Activated T-cell treated with anti-CD3 and anti-CD28 coated beads for 48 hours (primary cell): ENCODE measurements around the gene ZDHHC6.
"Not testable (repeated sequence)": the region's sequence is repeated elsewhere in the genome, so short reads cannot be mapped to it uniquely, and the experiment has no call there.

Experiments
- DNase-seq: peaks from one replicate; pipeline ENCODE4 v3.0.0-alpha.2; 2020; ENCODE audit warnings: low read depth

Gene ZDHHC6

DNA sequence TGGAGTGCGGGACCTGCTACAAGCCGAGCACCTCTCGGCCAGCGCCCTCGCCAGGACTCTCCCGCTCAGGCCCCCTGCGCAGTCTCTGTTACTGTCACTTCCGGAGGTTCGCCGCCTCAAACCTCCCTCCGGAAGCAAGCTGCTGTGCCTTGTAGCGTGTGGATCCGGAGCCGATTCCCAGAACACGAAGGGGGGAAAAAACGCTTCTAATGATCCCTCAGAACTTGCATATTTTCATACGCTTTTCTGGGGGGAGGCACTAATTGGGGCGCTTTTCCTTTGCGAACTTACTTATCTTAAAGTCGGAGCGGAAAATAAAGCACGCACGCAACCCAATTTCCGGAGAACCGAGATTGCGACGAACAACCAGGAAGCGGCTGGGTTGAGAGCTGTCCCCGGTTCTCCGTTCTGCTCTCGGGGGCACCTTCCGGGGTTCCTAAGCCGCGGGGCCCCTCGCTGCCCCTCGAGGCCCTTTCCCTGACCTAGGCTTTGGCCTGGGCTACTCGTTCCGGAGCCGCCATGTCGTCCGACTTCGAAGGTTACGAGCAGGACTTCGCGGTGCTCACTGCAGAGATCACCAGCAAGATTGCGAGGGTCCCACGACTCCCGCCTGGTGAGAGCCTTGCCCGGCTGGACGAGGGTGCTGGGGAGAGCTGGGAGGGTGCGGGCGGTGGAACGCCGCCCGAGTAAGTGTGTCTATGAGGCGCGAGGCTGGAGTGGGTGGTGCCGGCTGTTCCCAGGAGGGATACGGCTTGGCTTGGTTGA lies at the start of gene ZDHHC6, which contains the start of gene VTI1A:
Gene ZDHHC6 (minus strand): TSS at position 60 of the 765 bp plus-strand sequence. CDS start 1,478 bp downstream, outside the sequence.
Gene VTI1A (plus strand): TSS at position 361 of the 765 bp plus-strand sequence. CDS start 159 bp downstream, at position 520.
- DNase-seq, result peak; percentile 74

- no peak for DNase-seq
Measured at GRCh38 chr10:112492736-112493135, 46.0 kb upstream of the ZDHHC6 start.

- no peak for DNase-seq
Measured at GRCh38 chr10:112491144-112491543, 44.4 kb upstream of the ZDHHC6 start.

- no peak for DNase-seq
Measured at GRCh38 chr10:112490545-112490944, 43.8 kb upstream of the ZDHHC6 start.

GRCh38 chr10:112487964-112488363 lies 41.2 kb upstream of the ZDHHC6 start:
- DNase-seq, result no peak

DNA sequence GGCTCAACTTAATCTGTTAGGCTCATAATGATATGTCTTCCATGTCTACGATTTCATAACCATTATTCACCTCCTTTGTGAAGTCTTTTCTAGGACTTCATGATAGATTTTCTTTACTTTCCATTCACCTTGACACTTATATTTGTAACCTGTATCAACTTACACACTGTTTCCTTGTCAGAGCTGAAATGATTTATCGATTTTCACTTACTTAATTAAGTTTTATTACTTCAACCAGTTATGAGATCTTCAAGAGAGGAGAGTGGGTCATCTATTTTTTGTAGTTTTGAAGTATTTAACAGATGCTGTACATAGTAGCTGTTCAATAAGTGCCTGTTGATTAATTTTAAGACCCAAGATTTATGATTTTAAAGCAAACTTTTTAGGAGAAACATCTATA lies 37.7 kb upstream of the ZDHHC6 start:
- no peak for DNase-seq

DNA sequence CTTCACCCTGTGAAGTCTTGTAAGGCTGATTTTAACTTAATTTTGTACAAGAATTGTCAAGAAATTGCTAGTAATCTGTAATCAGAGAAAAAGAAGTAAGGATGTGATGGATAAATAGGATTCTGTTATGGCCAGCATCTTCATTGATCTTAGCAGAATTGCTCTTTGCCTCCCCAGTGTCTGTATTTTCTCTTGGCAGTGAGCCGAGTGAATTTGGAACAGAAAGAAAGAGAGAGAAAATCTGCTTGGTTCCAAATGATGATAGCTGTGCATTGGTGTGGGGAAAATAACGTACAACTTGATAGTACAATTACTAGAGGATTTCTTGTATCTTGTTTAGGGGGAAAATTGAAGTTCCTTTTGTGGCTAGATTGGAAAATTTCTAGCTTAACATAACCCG lies 34.9 kb upstream of the ZDHHC6 start:
- DNase-seq, result no peak

- no peak for DNase-seq
Measured at GRCh38 chr10:112475575-112476218, 29.0 kb upstream of the ZDHHC6 start.

DNA sequence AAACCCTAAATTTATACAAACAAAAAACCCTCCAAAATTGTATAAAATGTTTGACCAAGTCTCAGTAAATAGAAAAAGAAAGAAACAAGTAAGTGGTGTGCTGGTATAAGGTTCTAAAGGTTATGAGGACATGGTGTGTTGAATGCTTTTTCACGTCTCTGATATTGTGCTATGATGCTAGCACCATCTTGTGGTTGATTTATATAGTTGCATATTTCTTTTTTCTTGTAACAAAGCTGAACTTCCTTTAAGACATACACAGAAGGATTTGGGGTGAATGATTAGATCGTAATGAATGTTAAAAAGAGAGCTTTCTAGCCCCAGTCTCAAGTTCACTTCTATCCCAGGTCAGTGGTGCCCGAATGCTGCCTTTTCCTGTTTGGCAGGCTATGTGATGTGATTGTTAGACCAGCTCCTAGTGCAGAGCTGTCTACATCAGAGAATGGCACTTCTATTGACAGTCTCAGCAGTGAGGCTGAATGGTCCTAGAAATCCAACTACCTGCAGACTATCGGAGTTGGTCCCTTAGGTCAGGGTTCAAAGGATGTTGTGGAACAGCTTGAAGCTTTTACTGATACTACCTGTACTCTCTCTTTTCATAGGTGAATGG lies 25.3 kb upstream of the ZDHHC6 start:
- no peak for DNase-seq

DNA sequence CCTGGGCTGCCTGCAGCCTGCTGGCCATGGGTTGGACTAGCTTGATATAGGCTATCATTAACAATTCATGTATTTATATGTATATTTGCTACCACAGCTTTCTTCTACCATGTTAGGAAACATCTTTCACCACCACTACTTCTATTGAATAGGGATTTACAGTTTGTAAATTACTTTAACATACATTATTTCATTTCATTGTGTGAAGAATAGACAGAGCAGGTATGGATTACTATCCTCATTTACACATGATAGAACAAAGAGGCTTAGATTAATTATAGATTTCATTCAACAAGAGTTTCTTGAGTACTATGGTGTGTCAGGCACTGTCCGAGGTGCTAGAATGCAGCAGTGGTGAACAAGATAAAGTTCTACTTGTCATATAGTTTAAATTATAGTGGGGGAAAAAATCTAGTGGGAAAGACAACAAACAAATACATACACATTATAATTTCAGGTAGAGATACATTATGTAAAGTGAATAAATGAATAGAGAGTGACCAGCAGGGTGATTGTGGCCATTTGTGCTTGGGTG lies 20.9 kb upstream of the ZDHHC6 start:
- no peak for DNase-seq

- no peak for DNase-seq
Measured at GRCh38 chr10:112466802-112467201, 20.1 kb upstream of the ZDHHC6 start.

- DNase-seq, result no peak
Measured at GRCh38 chr10:112465299-112465883, 18.7 kb upstream of the ZDHHC6 start.

- DNase-seq, result not testable (repeated sequence)
Measured at GRCh38 chr10:112464074-112464473, 17.4 kb upstream of the ZDHHC6 start.

DNA sequence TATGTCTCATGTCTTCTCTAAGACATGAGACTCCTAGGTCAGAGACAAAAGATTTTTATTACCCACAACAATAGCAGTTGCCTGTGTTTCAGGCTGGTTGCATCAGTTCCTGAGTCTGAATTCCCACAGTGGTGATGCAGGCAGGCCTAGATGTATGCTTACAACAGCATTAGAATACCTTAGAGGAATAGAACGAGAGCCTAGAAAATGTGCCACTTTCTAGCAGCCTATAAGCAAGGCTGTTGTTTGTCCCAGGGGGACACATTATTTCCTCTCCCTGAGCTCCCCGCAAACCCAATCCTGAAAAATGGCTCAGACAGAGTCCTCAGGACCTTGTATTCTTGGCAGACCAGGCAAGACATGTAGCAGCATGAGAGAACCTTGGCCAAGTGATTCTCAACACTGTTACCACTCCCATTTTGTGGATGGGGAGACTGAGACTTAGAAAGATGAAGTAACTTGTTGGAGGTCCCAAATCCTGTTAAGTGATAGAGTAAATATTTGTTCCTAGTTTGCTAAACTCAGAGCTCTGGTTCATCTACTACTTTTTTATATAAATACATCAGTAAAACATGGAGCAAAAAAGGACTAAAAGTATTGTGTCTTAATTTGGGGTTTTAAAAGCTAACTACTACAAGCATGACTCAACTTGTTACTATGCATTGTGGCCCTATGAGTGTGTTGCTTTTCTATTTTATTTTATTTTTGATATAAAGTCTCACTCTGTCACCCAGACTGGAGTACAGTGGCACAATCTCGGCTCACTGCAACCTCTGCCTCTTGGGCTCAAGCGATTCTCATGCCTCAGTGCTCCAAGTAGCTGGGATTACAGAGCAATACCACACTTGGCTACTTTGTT lies 14.5 kb upstream of the ZDHHC6 start:
- peak; percentile 32 for DNase-seq

GRCh38 chr10:112460366-112460765 lies 13.7 kb upstream of the ZDHHC6 start:
- no peak for DNase-seq

DNA sequence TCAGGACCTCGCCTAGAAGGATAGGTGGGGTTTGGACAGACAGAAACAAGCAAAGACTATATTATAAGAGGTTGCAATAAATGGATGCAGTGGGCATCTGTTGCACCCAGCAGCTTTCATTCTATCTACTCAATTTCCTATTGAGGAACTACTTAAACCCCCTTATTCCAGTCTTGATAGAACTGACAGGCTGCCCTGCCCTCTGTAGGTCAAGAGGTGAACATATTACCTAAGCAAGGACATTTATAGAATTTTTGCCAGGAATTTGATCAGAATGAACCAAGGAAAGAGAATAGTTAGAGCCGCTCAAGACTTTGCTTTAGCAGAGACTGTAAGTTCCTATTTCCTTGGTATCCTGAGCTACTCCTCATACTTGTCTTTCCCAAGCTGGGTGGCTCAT lies 9.8 kb upstream of the ZDHHC6 start:
- no peak for DNase-seq

DNA sequence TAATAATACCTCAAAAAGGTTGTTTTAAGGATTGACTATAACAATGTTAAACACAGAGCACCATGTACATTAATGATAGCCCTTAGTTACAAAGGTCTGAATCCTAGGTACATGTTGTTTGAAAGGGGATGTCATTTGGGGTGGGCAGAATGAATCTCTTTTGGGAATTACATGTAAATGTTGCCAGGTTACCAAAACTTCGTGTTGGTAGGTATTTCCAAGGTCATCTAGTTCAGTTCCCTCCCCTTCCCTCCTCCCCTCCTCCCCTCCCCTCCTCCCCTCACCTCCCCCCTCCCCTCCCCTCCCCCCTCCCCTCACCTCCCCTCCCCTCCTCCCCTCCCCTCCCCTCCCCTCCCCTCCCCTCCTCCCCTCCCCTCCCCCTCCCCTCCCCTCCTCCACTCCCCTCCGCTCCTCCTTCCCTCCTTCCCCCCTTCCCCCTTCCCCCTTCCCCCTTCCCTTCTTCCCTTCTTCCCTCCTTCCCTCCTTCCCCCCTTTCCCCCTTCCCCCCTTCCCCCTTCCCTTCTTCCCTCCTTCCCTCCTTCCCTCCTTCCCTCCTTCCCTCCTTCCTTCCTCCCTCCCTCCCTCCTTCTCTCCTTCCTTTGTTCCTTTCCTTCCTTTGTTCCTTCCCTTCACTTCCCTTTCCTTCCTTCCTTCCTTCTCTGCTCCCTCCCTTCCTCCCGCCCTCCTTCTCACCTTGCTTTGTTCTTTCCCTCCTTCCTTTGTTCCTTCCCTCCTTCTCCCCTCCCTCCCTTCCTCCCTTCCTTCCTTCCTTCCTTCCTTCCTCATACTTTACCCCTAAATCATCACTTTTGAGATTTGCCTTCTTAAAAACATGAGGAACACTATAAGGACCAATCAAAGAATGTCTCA lies 8.4 kb upstream of the ZDHHC6 start:
- no peak for DNase-seq

DNA sequence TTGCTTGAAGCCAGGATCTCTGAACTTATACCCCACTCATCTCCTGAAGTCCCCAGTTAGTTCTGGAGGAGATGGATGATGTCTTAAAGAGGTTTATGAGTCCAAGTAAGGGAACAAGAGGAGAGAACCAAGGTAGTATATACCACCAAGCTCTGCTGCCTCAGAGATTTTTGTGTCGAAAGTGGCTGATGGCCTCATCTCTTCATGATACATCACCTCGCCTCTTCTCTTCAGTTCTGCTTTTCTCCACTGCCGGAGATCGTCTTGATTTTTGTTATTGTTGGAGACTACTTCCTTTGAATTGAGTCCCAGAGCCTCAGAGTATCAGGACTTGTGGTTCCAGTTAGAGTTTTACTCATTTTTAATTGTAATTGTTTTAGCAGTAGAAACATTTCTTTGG lies 2.2 kb upstream of the ZDHHC6 start:
- no peak for DNase-seq

DNA sequence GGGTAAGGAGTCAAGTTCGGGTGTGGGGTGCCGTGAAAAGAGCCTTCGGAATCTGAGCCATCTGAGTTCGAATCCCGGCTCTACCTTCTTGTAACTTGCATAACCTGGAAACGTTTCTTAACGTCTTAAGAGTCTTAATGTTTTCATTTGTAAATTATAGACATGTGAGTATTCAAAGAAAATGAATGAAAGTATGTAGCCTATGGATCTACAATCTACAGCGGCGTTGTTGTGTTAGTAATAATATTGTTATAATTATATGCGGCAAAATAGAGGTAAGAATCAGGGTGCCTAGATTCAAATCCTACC lies 860 bp upstream of the ZDHHC6 start:
- DNase-seq, result no peak

DNA sequence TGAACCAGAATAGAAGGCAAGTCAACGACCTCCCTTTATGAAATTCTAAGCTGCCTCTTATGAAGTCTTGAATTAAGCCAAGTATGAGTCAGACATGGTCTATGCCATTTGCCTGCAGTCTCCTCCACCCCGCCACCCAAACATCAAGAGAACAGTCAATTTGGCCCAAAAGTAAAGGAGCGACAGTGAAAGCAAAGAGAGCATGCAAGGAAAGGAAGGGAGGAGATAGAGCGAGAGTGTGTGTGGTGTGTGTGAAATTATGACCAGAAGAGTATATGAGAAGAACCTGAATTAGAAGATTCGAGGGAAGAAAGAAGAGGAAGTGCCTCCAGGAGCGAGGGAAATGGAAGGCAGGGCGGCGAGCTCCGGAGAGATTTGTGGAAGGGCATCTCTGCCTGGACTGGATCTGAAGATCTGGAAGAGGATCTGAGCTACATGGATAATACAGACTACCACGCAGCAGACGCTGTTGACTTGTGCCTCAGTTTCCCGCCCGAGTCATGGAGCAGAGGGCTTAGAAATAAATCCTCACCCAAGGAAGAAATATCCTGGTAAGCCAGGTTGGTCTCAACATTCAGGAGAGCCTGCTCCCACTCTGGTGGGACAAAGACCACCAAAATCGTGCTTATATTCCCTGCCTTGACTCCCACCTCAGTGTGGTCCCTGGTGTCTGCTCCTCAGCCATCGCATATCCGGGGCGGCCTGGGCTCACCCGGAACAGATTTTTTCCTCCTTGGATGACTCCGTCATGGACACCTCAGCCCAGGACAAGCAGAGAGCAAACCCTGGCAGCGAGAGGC lies 459 bp downstream of the ZDHHC6 start:
- DNase-seq, result no peak
